H1 (cell line): Measurements from ENCODE around the gene GABRR1. TPM values are rescaled to one million over a fixed set of nuclear protein-coding genes. Genes with fewer than 3 reads are reported as not detected.

ENCODE experiments used
- CTCF ChIA-PET: fragments of 300-600 bp; sonication (Branson Sonifier 250); formaldehyde crosslinking; loops from one replicate; lab custom pipeline; 2021; ENCODE audit not compliant: partially characterized antibody; lab: Charles Lee
- POLR2A ChIA-PET: fragments of 300-600 bp; sonication (Branson Sonifier 250); formaldehyde crosslinking; loops from one replicate; lab custom pipeline; 2021; ENCODE audit warnings: inconsistent platforms; ENCODE audit not compliant: partially characterized antibody; lab: Charles Lee
- DNase-seq, 2 experiments: peaks; one replicate each; pipeline versions ENCODE4 v3.0.0 to v3.0.0-alpha.2; 2010 to 2022; ENCODE audit warnings: low spot score in 2 of 2, low read depth in 1 of 2, mixed read lengths in 1 of 2
- FAIRE-seq: peaks from 2 replicates; lab custom pipeline; 2011; peaks lifted over from hg19 to GRCh38; lab: Jason Lieb, UNC
- H2AFZ ChIP-seq: 2 replicates; pipeline ENCODE4 v1.8.1; 2012; ENCODE audit warnings: low read length, inconsistent platforms
- H2AK5ac ChIP-seq: 2 replicates; pipeline ENCODE4 v1.6.1; 2013; ENCODE audit warnings: low read depth, low read length
- H2BK120ac ChIP-seq: replicated peaks from 2 replicates; pipeline ENCODE3; 2013; ENCODE audit warnings: low read depth, low read length, inconsistent platforms
- H2BK12ac ChIP-seq: 2 replicates; pipeline ENCODE4 v1.6.1; 2013; ENCODE audit warnings: low read depth, low read length
- H2BK15ac ChIP-seq: 2 replicates; pipeline ENCODE4 v1.6.1; 2013; ENCODE audit warnings: low read length
- H2BK20ac ChIP-seq: 2 replicates; pipeline ENCODE4 v1.6.1; 2013; ENCODE audit warnings: low read length
- H2BK5ac ChIP-seq: 2 replicates; pipeline ENCODE4 v1.6.1; 2013; ENCODE audit warnings: low read depth, low read length
- H3K14ac ChIP-seq: 2 replicates; pipeline ENCODE4 v1.6.1; 2013; ENCODE audit warnings: inconsistent platforms; ENCODE audit not compliant: insufficient read length
- H3K18ac ChIP-seq: 2 replicates; pipeline ENCODE4 v1.6.1; 2013; ENCODE audit warnings: low read length; ENCODE audit errors: extremely low read depth
- H3K23ac ChIP-seq: 2 replicates; pipeline ENCODE4 v1.6.1; 2013; ENCODE audit warnings: inconsistent platforms; ENCODE audit not compliant: insufficient read length
- H3K23me2 ChIP-seq: 2 replicates; pipeline ENCODE4 v1.6.1; 2013; ENCODE audit warnings: low read depth, low read length
- H3K27ac ChIP-seq: 2 replicates; pipeline ENCODE4 v1.6.1; 2011; ENCODE audit warnings: low read depth, low read length, inconsistent platforms
- H3K27me3 ChIP-seq, 4 experiments: replicated peaks in 1 of 4; 1 replicate in 1 of 4; 2 replicates in 3 of 4; pipeline versions ENCODE4 v1.6.1 to v1.8.1; 2011 to 2013; ENCODE audit warnings: low read length in 3 of 4, mild to moderate bottlenecking in 3 of 4, inconsistent platforms in 2 of 4, mixed read lengths in 2 of 4, moderate library complexity in 1 of 4; ENCODE audit not compliant: control insufficient read depth in 3 of 4, insufficient read depth in 3 of 4; ENCODE audit errors: extremely low read depth in 1 of 4
- H3K36me3 ChIP-seq, 4 experiments: 2 replicates each; pipeline versions ENCODE4 v1.6.1 to v1.8.1; 2011 to 2013; ENCODE audit warnings: mild to moderate bottlenecking in 4 of 4, low read length in 3 of 4, moderate library complexity in 2 of 4, control low read depth in 1 of 4, inconsistent platforms in 1 of 4; ENCODE audit not compliant: insufficient read depth in 4 of 4, control insufficient read depth in 2 of 4
- H3K4ac ChIP-seq: replicated peaks from 2 replicates; pipeline ENCODE3; 2013; ENCODE audit warnings: low read length, low read depth, mixed read lengths, inconsistent platforms; ENCODE audit not compliant: insufficient read length
- H3K4me1 ChIP-seq, 4 experiments: replicated peaks in 1 of 4; 1 replicate in 1 of 4; 2 replicates in 3 of 4; pipeline versions ENCODE4 v1.6.1 to v1.8.1; 2011 to 2013; ENCODE audit warnings: low read length in 3 of 4, inconsistent platforms in 2 of 4, mixed read lengths in 1 of 4; ENCODE audit not compliant: insufficient read depth in 4 of 4, control insufficient read depth in 3 of 4
- H3K4me2 ChIP-seq, 2 experiments: 2 replicates each; pipeline versions ENCODE4 v1.6.1 to v1.8.1; 2011 to 2013; ENCODE audit warnings: low read depth in 2 of 2, low read length in 2 of 2, control low read depth in 1 of 2, inconsistent platforms in 1 of 2, mild to moderate bottlenecking in 1 of 2; ENCODE audit not compliant: insufficient read depth in 1 of 2
- H3K4me3 ChIP-seq, 4 experiments: fragments of 200-600, 300-600 bp in 1 of 4; sonication (generic), shearing (Covaris generic), sonication (Bioruptor Twin) in 1 of 4; 2 replicates each; pipeline versions ENCODE4 v1.5.1 to v1.8.1; 2011 to 2016; ENCODE audit warnings: low read length in 4 of 4, low read depth in 3 of 4, control low read depth in 2 of 4, inconsistent platforms in 2 of 4, mild to moderate bottlenecking in 2 of 4, mixed read lengths in 1 of 4, moderate library complexity in 1 of 4; ENCODE audit not compliant: insufficient read depth in 2 of 4; ENCODE audit errors: extremely low read depth in 1 of 4
- H3K56ac ChIP-seq: replicated peaks from 2 replicates; pipeline ENCODE3; 2013; ENCODE audit warnings: low read depth, mild to moderate bottlenecking, mixed read lengths, low read length, inconsistent platforms; ENCODE audit not compliant: insufficient read length
- H3K79me1 ChIP-seq: 2 replicates; pipeline ENCODE4 v1.6.1; 2013; ENCODE audit warnings: low read depth, low read length, control low read depth
- H3K79me2 ChIP-seq, 2 experiments: 2 replicates each; pipeline versions ENCODE4 v1.6.1 to v1.8.1; 2012 to 2013; ENCODE audit warnings: low read length in 2 of 2, mild to moderate bottlenecking in 2 of 2, inconsistent platforms in 1 of 2; ENCODE audit not compliant: insufficient read depth in 2 of 2, control insufficient read depth in 1 of 2
- H3K9ac ChIP-seq, 4 experiments: replicated peaks in 1 of 4; 1 replicate in 1 of 4; 2 replicates in 3 of 4; pipeline versions ENCODE4 v1.6.1 to v1.8.1; 2011 to 2013; ENCODE audit warnings: low read depth in 3 of 4, low read length in 3 of 4, control low read depth in 2 of 4, mild to moderate bottlenecking in 2 of 4, moderate library complexity in 2 of 4, inconsistent platforms in 1 of 4; ENCODE audit errors: extremely low read depth in 1 of 4
- H3K9me3 ChIP-seq, 2 experiments: 2 replicates each; pipeline versions ENCODE4 v1.6.1 to v1.8.1; 2012 to 2013; ENCODE audit warnings: mild to moderate bottlenecking in 2 of 2, moderate library complexity in 2 of 2, control low read depth in 1 of 2, inconsistent platforms in 1 of 2, low read depth in 1 of 2, low read length in 1 of 2, mixed read lengths in 1 of 2; ENCODE audit not compliant: insufficient read depth in 2 of 2
- H4K20me1 ChIP-seq, 2 experiments: replicated peaks in 1 of 2; 2 replicates each; pipeline versions ENCODE3 to v1.8.1; 2011 to 2013; ENCODE audit warnings: inconsistent platforms in 2 of 2, low read length in 2 of 2, mild to moderate bottlenecking in 1 of 2; ENCODE audit not compliant: insufficient read depth in 2 of 2, control insufficient read depth in 1 of 2
- H4K5ac ChIP-seq: 2 replicates; pipeline ENCODE4 v1.6.1; 2013; ENCODE audit warnings: low read length, low read depth, mixed read lengths, inconsistent platforms; ENCODE audit not compliant: insufficient read length
- H4K8ac ChIP-seq: 2 replicates; pipeline ENCODE4 v1.8.0; 2013; ENCODE audit warnings: mild to moderate bottlenecking, moderate library complexity, low read length, inconsistent platforms; ENCODE audit not compliant: insufficient read depth; ENCODE audit errors: extremely low read depth
- H4K91ac ChIP-seq: replicated peaks from 2 replicates; pipeline ENCODE3; 2013; ENCODE audit warnings: low read length, mixed read lengths, inconsistent platforms; ENCODE audit not compliant: insufficient read length
- CREB1 ChIP-seq: IDR thresholded peaks from 2 replicates; pipeline ENCODE4 v1.6.1; 2012; ENCODE audit warnings: inconsistent platforms
- EZH2 ChIP-seq: fragments of 200-600 bp; sonication (generic); IDR thresholded peaks from 2 replicates; pipeline ENCODE4 v1.7.1; 2012; ENCODE audit warnings: low read depth, mild to moderate bottlenecking, moderate library complexity, low read length, inconsistent platforms; ENCODE audit not compliant: severe bottlenecking
- KDM1A ChIP-seq: fragments of 200-600, 300-600 bp; sonication (generic); IDR thresholded peaks from 2 replicates; pipeline ENCODE4 v1.7.1; 2016; ENCODE audit warnings: mild to moderate bottlenecking, low read length, borderline replicate concordance
- POLR2A ChIP-seq, 2 experiments: IDR thresholded peaks; 1 replicate in 1 of 2; 2 replicates in 1 of 2; pipeline ENCODE4 v1.6.1; 2011; ENCODE audit warnings: low read depth in 2 of 2, low read length in 2 of 2, mild to moderate bottlenecking in 2 of 2; ENCODE audit errors: control extremely low read depth in 1 of 2
- RBBP5 ChIP-seq: IDR thresholded peaks from 2 replicates; pipeline ENCODE4 v1.7.1; 2012; ENCODE audit warnings: low read depth, mild to moderate bottlenecking, inconsistent platforms, low read length, moderate library complexity, borderline replicate concordance
- WGBS, 2 experiments: shearing (Covaris generic) in 1 of 2; methylation state at CpG; one replicate each; pipeline versions ENCODE4 v1.1.6 to v1.1.7; 2013 to 2015; ENCODE audit warnings: low lambda C conversion rate in 2 of 2, mixed read lengths in 2 of 2, inconsistent platforms in 1 of 2, low coverage in 1 of 2, missing lambda C conversion rate in 1 of 2; ENCODE audit not compliant: insufficient replicate concordance in 2 of 2, insufficient coverage in 1 of 2, insufficient read length in 1 of 2; ENCODE audit errors: extremely low coverage in 1 of 2, missing lambda C conversion rate in 1 of 2; 5-methylcytosine and 5-hydroxymethylcytosine counted together
- polyA plus RNA-seq, 7 experiments: library from polyadenylated mRNA; depleted of rRNA in 3 of 7; stranded (reverse) in 5 of 7; unstranded in 2 of 7; fragments of >200 nt in 5 of 7; fragments of 200-250 nt in 2 of 7; gene quantifications; 1 replicate in 5 of 7; 2 replicates in 1 of 7; 4 replicates in 1 of 7; pipeline versions ENCODE4 v1.2.1 to v1.2.3, GENCODE V29; 2011 to 2013; ENCODE audit warnings: missing spikeins in 2 of 7, mixed read lengths in 2 of 7
- total RNA-seq: library from RNA; stranded (reverse); fragmentation: NEBNext Ultra II Directional; extraction: Animal tissue kit (Norgen Biotek cat#: 25700); gene quantifications from 2 replicates; pipeline ENCODE4 v1.2.1, GENCODE V29; 2021
- TF ChIP-seq, protein P1 (sequence below), 3 experiments: IDR thresholded peaks; 1 replicate in 2 of 3; 2 replicates in 1 of 3; pipeline versions ENCODE4 v1.5.1 to v1.6.1; 2011; ENCODE audit warnings: low read length in 3 of 3, mild to moderate bottlenecking in 3 of 3, inconsistent platforms in 2 of 3, low read depth in 1 of 3, moderate library complexity in 1 of 3; ENCODE audit not compliant: insufficient read depth in 1 of 3; ENCODE audit errors: control extremely low read depth in 1 of 3
- TF ChIP-seq, protein P2 (sequence below): IDR thresholded peaks from 2 replicates; pipeline ENCODE4 v1.6.1; 2012; ENCODE audit warnings: low read length, inconsistent platforms

Gene GABRR1
- total and polyA plus RNA-seq, 2 of the 8 experiments (the other 6 are each of a cell fraction or from before 2014, with no cell fraction given): 0.60 to 0.63 TPM

GRCh38 chr6:89132057-89132456 lies 85.1 kb downstream of the GABRR1 start:
- Histone ChIP-seq H3K23me2 (no peaks in the 10 kb centered on the region), H2BK20ac (no peak overlapping the region), H2BK12ac (no peak overlapping the region), H3K4ac (no peak overlapping the region), H3K23ac (no peak overlapping the region), H3K27me3 (peaks cover 3 to 27% (median 14%) of the 10 kb centered on the region in 4 experiments; a peak in 6 of 7 replicates), H2AFZ (no peak overlapping the region), H2AK5ac (no peak overlapping the region), H2BK5ac (no peak overlapping the region), H2BK120ac (no peak overlapping the region), H3K9ac (no peak overlapping the region), H3K79me2 (no peaks in the 10 kb centered on the region), H3K4me2 (no peak overlapping the region), H3K9me3 (peaks cover 0 to 2% of the 10 kb centered on the region in 2 experiments; a peak in 1 of 4 replicates), H3K79me1 (no peaks in the 10 kb centered on the region), H3K14ac (no peak overlapping the region), H2BK15ac (no peak overlapping the region), H4K8ac (no peak overlapping the region), H3K27ac (no peak overlapping the region), H4K5ac (no peak overlapping the region), H3K4me1 (peaks cover 0 to 3% (median 0%) of the 10 kb centered on the region in 4 experiments; a peak in 1 of 7 replicates), H3K56ac (no peak overlapping the region), H3K36me3 (no peaks in the 10 kb centered on the region), H3K4me3 (no peak overlapping the region), H4K20me1 (no peaks in the 10 kb centered on the region), H3K18ac (no peak overlapping the region), H4K91ac (no peak overlapping the region)
- no peak for DNase-seq
- 91% methylated on average over 2 of the region's 2 CpGs; no CpG with 5 or more reads in 1 of the 2 experiments for WGBS, 2 experiments
- CTCF ChIA-PET: interaction anchor here (0.9 kb wide), 1 partner anchor 9 kb away, joined by 3 read pairs; no protein-coding TSS in a partner anchor
- POLR2A ChIA-PET: interaction anchor here (1.6 kb wide), 1 partner anchor 15 kb away, joined by 5 read pairs; the partner anchor contains the start of gene SRSF12
- FAIRE-seq: no peak
- TF ChIP-seq, protein P1, sequence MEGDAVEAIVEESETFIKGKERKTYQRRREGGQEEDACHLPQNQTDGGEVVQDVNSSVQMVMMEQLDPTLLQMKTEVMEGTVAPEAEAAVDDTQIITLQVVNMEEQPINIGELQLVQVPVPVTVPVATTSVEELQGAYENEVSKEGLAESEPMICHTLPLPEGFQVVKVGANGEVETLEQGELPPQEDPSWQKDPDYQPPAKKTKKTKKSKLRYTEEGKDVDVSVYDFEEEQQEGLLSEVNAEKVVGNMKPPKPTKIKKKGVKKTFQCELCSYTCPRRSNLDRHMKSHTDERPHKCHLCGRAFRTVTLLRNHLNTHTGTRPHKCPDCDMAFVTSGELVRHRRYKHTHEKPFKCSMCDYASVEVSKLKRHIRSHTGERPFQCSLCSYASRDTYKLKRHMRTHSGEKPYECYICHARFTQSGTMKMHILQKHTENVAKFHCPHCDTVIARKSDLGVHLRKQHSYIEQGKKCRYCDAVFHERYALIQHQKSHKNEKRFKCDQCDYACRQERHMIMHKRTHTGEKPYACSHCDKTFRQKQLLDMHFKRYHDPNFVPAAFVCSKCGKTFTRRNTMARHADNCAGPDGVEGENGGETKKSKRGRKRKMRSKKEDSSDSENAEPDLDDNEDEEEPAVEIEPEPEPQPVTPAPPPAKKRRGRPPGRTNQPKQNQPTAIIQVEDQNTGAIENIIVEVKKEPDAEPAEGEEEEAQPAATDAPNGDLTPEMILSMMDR (IDR thresholded peaks at IDR 0.05; ENCODE audit: control extremely low read depth in 1 of 3, insufficient read depth in 1 of 3, low read depth in 1 of 3, low read length in 3 of 3): no peak
- TF ChIP-seq, protein P2, sequence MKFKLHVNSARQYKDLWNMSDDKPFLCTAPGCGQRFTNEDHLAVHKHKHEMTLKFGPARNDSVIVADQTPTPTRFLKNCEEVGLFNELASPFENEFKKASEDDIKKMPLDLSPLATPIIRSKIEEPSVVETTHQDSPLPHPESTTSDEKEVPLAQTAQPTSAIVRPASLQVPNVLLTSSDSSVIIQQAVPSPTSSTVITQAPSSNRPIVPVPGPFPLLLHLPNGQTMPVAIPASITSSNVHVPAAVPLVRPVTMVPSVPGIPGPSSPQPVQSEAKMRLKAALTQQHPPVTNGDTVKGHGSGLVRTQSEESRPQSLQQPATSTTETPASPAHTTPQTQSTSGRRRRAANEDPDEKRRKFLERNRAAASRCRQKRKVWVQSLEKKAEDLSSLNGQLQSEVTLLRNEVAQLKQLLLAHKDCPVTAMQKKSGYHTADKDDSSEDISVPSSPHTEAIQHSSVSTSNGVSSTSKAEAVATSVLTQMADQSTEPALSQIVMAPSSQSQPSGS: no peak
- TF ChIP-seq EZH2 (no peak), POLR2A (IDR thresholded peaks at IDR 0.05; ENCODE audit: control extremely low read depth in 1 of 2, low read depth in 2 of 2, low read length in 2 of 2) (no peak), RBBP5 (no peak), CREB1 (no peak), KDM1A (no peak)
